GM19328 (cell line): ENCODE measurements around the gene NUCKS1.
A peak's percentile ranks its signal among the peaks of the same experiment; 100 is the strongest.

ENCODE experiments used
- ATAC-seq: cut with Tn5 transposase; IDR thresholded peaks from one replicate; pipeline ENCODE4 v1.9.1; 2021; ENCODE audit warnings: mild to moderate bottlenecking, moderate library complexity; ENCODE audit not compliant: unreplicated experiment

Gene NUCKS1

GRCh38 chr1:205750138-205751035 lies at the start of gene NUCKS1:
Gene NUCKS1 (minus strand): TSS chr1:205750182. CDS start chr1:205749973, 209 bp downstream.
- ATAC-seq, result peak; percentile 70

GRCh38 chr1:205798577-205798976 lies 48.6 kb upstream of the NUCKS1 start:
- no peak for ATAC-seq

GRCh38 chr1:205797168-205797567 lies 47.2 kb upstream of the NUCKS1 start:
- no peak for ATAC-seq

- no peak for ATAC-seq
Observed at GRCh38 chr1:205794011-205794730, 44.2 kb upstream of the NUCKS1 start.

GRCh38 chr1:205792961-205793673 lies 43.1 kb upstream of the NUCKS1 start:
- no peak for ATAC-seq

- ATAC-seq, result no peak
Observed at GRCh38 chr1:205792481-205792881, 42.5 kb upstream of the NUCKS1 start.

- ATAC-seq, result no peak
Observed at GRCh38 chr1:205791568-205792180, 41.7 kb upstream of the NUCKS1 start.

GRCh38 chr1:205787287-205787916 lies 37.4 kb upstream of the NUCKS1 start:
- ATAC-seq, result no peak

GRCh38 chr1:205786601-205787000 lies 36.6 kb upstream of the NUCKS1 start:
- ATAC-seq, result no peak

GRCh38 chr1:205785446-205785845 lies 35.5 kb upstream of the NUCKS1 start:
- no peak for ATAC-seq

- ATAC-seq, result no peak
Observed at GRCh38 chr1:205783904-205784303, 33.9 kb upstream of the NUCKS1 start.

GRCh38 chr1:205783433-205783795 lies 33.4 kb upstream of the NUCKS1 start:
- no peak for ATAC-seq

- no peak for ATAC-seq
Observed at GRCh38 chr1:205782627-205783432, 32.8 kb upstream of the NUCKS1 start.

- ATAC-seq, result no peak
Observed at GRCh38 chr1:205780335-205780734, 30.4 kb upstream of the NUCKS1 start.

- no peak for ATAC-seq
Observed at GRCh38 chr1:205777994-205778393, 28.0 kb upstream of the NUCKS1 start.

- no peak for ATAC-seq
Observed at GRCh38 chr1:205775717-205776056, 25.7 kb upstream of the NUCKS1 start.

- ATAC-seq, result peak; percentile 76
Observed at GRCh38 chr1:205775015-205775716, 25.2 kb upstream of the NUCKS1 start, which contains the start of gene RAB29. Gene RAB29 (minus strand): TSS chr1:205775482. CDS start chr1:205774956, 526 bp downstream.

GRCh38 chr1:205774198-205775014 lies 24.4 kb upstream of the NUCKS1 start:
- no peak for ATAC-seq
